Effector memory CD8-positive, alpha-beta T cell (primary cell): ENCODE data around the gene PRMT7.

Experiments
- ATAC-seq: fragments of 150-1000 bp; cut with Tn5 transposase; replicated peaks from 2 replicates; pipeline ENCODE4 v1.10.0; 2021; ENCODE audit warnings: mild to moderate bottlenecking, moderate library complexity
- DNase-seq, 3 experiments: peaks; one replicate each; pipeline ENCODE4 v3.0.0; 2021
- H3K27ac Mint-ChIP-seq, 2 donors: one replicate each; pipeline ENCODE4 v1.8.0; 2022; ENCODE audit warnings: mild to moderate bottlenecking in 2 of 2, mixed read lengths in 2 of 2, moderate library complexity in 2 of 2
- H3K27me3 Mint-ChIP-seq, 2 donors: one replicate each; pipeline ENCODE4 v1.8.0; 2022; ENCODE audit warnings: mixed read lengths in 2 of 2
- H3K36me3 Mint-ChIP-seq: one replicate; pipeline ENCODE4 v1.8.0; 2022; ENCODE audit warnings: mild to moderate bottlenecking, moderate library complexity, mixed read lengths; ENCODE audit not compliant: insufficient read depth
- H3K4me1 Mint-ChIP-seq, 2 donors: one replicate each; pipeline ENCODE4 v1.8.0; 2022; ENCODE audit warnings: low read depth in 2 of 2, mixed read lengths in 2 of 2
- H3K4me3 Mint-ChIP-seq, 2 donors: one replicate each; pipeline ENCODE4 v1.8.0; 2022; ENCODE audit warnings: mild to moderate bottlenecking in 2 of 2, mixed read lengths in 2 of 2, moderate library complexity in 2 of 2
- H3K9me3 Mint-ChIP-seq, 2 donors: one replicate each; pipeline ENCODE4 v1.8.0; 2022; ENCODE audit warnings: mixed read lengths in 2 of 2

The PRMT7 gene

DNA sequence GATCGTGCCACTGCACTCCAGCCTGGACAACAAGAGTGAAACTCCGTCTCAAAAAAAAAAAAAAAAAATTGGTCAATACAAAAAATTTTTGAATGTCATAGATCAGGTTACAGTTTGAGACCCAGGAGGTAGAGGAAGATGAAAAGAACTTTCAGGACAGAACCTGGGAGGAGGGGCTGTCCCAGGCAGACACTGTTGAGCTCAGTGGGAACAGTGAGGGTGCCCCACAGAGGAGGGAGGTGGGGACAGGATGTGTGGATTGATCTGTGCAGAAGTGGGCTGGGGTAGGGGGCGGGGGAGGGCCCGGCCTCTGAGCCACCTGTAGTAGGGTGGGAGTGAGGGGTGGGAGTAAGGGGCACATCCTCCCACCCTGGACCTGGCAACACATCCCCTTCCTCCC, 58.3 kb downstream of the PRMT7 start:
- no peak for ATAC-seq

DNA sequence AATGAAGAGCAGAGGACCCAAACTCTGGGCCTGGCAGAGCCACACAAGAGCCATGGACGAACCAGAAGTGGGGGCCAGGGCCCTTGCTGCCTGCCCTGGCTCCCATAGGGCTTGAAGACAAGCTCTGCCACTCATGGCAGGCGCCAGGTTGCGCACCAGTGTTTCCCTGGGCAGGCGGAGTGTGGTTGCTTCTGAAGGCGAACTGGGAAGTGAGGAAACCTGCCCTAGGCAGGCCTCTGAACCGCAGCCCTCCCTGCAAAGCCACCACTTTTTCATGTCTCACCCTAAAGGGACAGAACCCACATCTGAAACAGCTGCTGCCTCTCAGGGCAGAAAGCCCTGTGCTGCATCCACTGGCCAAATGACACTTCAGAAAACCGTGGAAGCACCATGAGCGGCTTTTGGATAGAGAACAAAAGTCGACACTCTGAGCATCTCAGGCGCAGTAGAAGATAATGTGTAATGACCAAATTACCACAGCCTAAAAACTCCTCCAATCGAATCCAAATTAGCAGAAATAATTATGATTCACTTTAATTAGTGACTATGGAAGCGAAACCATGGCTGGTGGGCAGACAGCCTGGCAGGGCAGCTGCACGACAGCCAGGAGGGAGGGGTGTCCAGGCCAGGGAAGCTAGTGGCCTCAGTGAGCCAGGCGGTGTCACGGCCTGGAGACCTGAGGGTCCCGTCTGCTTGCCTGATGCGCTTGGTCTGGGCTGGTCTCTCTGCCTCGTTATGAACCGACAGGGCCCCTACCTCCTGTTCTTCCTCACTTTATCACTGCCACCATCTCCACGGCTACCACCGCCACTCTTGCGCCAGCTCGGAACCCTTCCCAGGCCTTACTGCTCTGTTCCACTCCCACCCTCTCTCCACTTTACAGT, 59.1 kb downstream of the PRMT7 start:
- H3K27ac Mint-ChIP-seq, result peak overlapping the region; percentile 52 to 65
- DNase-seq (peak in 1 of 3 experiments; percentile 19), ATAC-seq (peak; percentile 48)
- H3K4me3 Mint-ChIP-seq, result peak overlapping the region; percentile 63 to 81
- peaks cover 10% of the 10 kb centered on the region for H3K36me3 Mint-ChIP-seq
- H3K27me3 Mint-ChIP-seq, result peaks cover 0 to 17% of the 10 kb centered on the region in 2 donors
- H3K4me1 Mint-ChIP-seq, result peaks cover 39 to 56% of the 10 kb centered on the region in 2 donors
- H3K9me3 Mint-ChIP-seq, result no peaks in the 10 kb centered on the region

More for the DNA sequence above, 58.3 kb downstream of the PRMT7 start:
- peak overlapping the region; percentile 35 to 87 for H3K27ac Mint-ChIP-seq
- DNase-seq, result no peak
- no peaks in the 10 kb centered on the region for H3K9me3 Mint-ChIP-seq
- H3K36me3 Mint-ChIP-seq, result peaks cover 10% of the 10 kb centered on the region
- peaks cover 39 to 57% of the 10 kb centered on the region in 2 donors for H3K4me1 Mint-ChIP-seq
- H3K27me3 Mint-ChIP-seq, result peaks cover 0 to 18% of the 10 kb centered on the region in 2 donors
- H3K4me3 Mint-ChIP-seq, result peak overlapping the region; percentile 63 to 72

DNA sequence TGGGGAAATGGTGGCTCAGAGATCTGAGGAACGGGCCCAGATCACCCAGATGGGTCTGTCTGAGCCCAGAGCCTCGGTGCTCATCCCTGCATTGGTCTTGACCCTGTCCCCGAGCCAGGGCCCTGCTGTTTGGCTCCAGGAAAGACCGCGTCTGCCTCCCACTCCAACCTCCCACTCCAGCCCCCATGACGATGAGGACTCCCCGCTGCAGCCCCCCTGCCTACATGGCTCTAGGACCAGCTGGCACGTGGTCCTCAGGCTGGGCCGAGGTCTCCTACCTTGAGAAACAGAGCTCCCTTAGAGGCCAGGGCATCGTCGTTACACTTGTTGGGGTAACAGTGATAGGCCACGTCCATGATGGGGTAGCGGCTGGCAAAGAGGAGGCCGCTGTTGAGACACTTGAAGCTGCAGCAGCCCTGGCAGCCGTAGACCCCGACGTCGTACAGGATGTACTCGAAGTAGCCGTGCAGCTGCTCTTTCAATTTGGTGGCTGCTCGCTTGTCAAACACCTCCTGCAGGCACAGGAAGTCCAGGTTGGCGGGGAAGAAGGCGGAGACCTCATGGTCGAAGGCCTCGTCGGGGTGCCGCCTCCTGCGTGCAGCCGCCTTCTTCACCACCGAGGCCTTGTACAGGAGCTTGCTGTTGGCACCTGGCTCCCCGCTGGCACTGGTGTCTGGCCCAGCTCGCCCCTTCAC, 59.9 kb downstream of the PRMT7 start:
- peak overlapping the region; percentile 63 to 81 for H3K4me3 Mint-ChIP-seq
- peak; percentile 82 for ATAC-seq

GRCh38 chr16:68371276-68371651, 60.4 kb downstream of the PRMT7 start:
- peak overlapping the region; percentile 63 to 81 for H3K4me3 Mint-ChIP-seq
- no peaks in the 10 kb centered on the region for H3K9me3 Mint-ChIP-seq
- ATAC-seq (no peak), DNase-seq (no peak)
- peaks cover 10% of the 10 kb centered on the region for H3K36me3 Mint-ChIP-seq
- peaks cover 0 to 4% of the 10 kb centered on the region in 2 donors for H3K27me3 Mint-ChIP-seq
- peaks cover 39 to 45% of the 10 kb centered on the region in 2 donors for H3K4me1 Mint-ChIP-seq
- peak overlapping the region in 1 of 2 donors; percentile 65 for H3K27ac Mint-ChIP-seq

More for the DNA sequence above, 59.9 kb downstream of the PRMT7 start:
- Mint-ChIP-seq H3K36me3 (peaks cover 10% of the 10 kb centered on the region), H3K27ac (peak overlapping the region; percentile 28 to 65), H3K27me3 (peaks cover 0 to 9% of the 10 kb centered on the region in 2 donors), H3K4me1 (peaks cover 39 to 50% of the 10 kb centered on the region in 2 donors), H3K9me3 (no peaks in the 10 kb centered on the region)
- DNase-seq, result peak; percentile 44 to 58 (median 44)

- no peaks in the 10 kb centered on the region for H3K27me3 Mint-ChIP-seq
- no peak for DNase-seq
- H3K36me3 Mint-ChIP-seq, result peaks cover 10% of the 10 kb centered on the region
- peak overlapping the region in 1 of 2 donors; percentile 65 for H3K27ac Mint-ChIP-seq
- no peaks in the 10 kb centered on the region for H3K9me3 Mint-ChIP-seq
- no peak for ATAC-seq
- peaks cover 39 to 42% of the 10 kb centered on the region in 2 donors for H3K4me1 Mint-ChIP-seq
- H3K4me3 Mint-ChIP-seq, result no peak overlapping the region
These were observed 61.0 kb downstream of the PRMT7 start for GRCh38 chr16:68371706-68372380.

- Mint-ChIP-seq H3K9me3 (no peaks in the 10 kb centered on the region), H3K27me3 (no peaks in the 10 kb centered on the region), H3K27ac (peak overlapping the region in 1 of 2 donors; percentile 60), H3K4me1 (peaks cover 38 to 39% of the 10 kb centered on the region in 2 donors), H3K36me3 (peaks cover 7% of the 10 kb centered on the region), H3K4me3 (no peak overlapping the region)
- ATAC-seq (no peak), DNase-seq (no peak)
These were observed 61.5 kb downstream of the PRMT7 start for GRCh38 chr16:68372381-68372720.

- Mint-ChIP-seq H3K4me3 (no peak overlapping the region), H3K27ac (peak overlapping the region in 1 of 2 donors; percentile 60), H3K27me3 (no peaks in the 10 kb centered on the region), H3K9me3 (no peaks in the 10 kb centered on the region), H3K4me1 (peaks cover 34 to 39% of the 10 kb centered on the region in 2 donors), H3K36me3 (peaks cover 7% of the 10 kb centered on the region)
- DNase-seq, result no peak
- ATAC-seq, result no peak
These were observed 62.0 kb downstream of the PRMT7 start for GRCh38 chr16:68372806-68373205.

DNA sequence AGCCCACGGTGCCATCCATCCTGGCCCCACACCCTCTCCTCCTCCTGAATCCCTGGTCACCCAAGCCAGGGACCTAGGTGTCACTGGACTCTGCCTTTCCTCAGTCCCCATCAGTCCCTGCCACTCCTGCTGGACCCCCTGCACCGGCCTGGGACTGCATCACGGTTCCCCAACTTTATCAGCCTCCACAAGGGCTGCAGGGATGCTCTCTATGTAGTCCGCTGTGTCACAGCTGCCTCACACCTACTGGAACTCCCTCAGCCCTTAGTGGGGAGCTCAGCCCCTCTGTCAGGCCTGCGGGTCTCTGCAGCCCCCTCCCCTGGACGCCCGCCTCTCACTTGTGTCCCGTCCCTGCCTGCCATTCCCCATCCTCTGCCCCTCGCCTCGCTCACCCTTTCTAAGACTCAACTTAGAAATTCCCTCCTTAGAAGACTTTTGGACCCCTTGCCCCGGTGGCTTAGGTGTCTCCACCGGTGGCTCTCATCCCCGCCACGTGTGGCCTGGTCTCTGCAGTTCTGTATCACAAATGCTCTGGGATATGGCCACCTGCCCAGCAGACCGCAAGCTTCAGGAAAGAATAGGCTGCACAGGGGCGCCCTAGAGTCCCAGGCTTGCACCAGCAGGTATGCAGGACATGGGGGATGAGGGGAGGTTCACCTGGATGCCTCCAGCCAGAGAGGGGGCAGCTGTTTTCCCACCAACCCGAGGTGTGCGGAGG, 62.9 kb downstream of the PRMT7 start:
- no peak overlapping the region for H3K27ac Mint-ChIP-seq
- peaks cover 7% of the 10 kb centered on the region for H3K36me3 Mint-ChIP-seq
- DNase-seq (no peak), ATAC-seq (no peak)
- no peaks in the 10 kb centered on the region for H3K27me3 Mint-ChIP-seq
- H3K4me1 Mint-ChIP-seq, result peaks cover 26 to 31% of the 10 kb centered on the region in 2 donors
- H3K4me3 Mint-ChIP-seq, result no peak overlapping the region
- no peaks in the 10 kb centered on the region for H3K9me3 Mint-ChIP-seq

GRCh38 chr16:68374246-68374805, 63.5 kb downstream of the PRMT7 start:
- no peak overlapping the region for H3K4me3 Mint-ChIP-seq
- ATAC-seq, result no peak
- peaks cover 7% of the 10 kb centered on the region for H3K36me3 Mint-ChIP-seq
- H3K27ac Mint-ChIP-seq, result peak overlapping the region in 1 of 2 donors; percentile 53
- no peak for DNase-seq
- peaks cover 21 to 25% of the 10 kb centered on the region in 2 donors for H3K4me1 Mint-ChIP-seq
- no peaks in the 10 kb centered on the region for H3K27me3 Mint-ChIP-seq
- no peaks in the 10 kb centered on the region for H3K9me3 Mint-ChIP-seq

GRCh38 chr16:68374961-68375660, 64.3 kb downstream of the PRMT7 start:
- DNase-seq (no peak), ATAC-seq (no peak)
- Mint-ChIP-seq H3K27ac (peak overlapping the region in 1 of 2 donors; percentile 53), H3K4me3 (no peak overlapping the region), H3K9me3 (no peaks in the 10 kb centered on the region), H3K36me3 (peaks cover 4% of the 10 kb centered on the region), H3K27me3 (no peaks in the 10 kb centered on the region), H3K4me1 (peaks cover 17 to 18% of the 10 kb centered on the region in 2 donors)

- no peaks in the 10 kb centered on the region for H3K9me3 Mint-ChIP-seq
- H3K36me3 Mint-ChIP-seq, result peaks cover 2% of the 10 kb centered on the region
- no peaks in the 10 kb centered on the region for H3K27me3 Mint-ChIP-seq
- peaks cover 8 to 10% of the 10 kb centered on the region in 2 donors for H3K4me1 Mint-ChIP-seq
- H3K27ac Mint-ChIP-seq, result no peak overlapping the region
- ATAC-seq (no peak), DNase-seq (no peak)
- H3K4me3 Mint-ChIP-seq, result no peak overlapping the region
These were observed 65.2 kb downstream of the PRMT7 start for GRCh38 chr16:68375801-68376536.

DNA sequence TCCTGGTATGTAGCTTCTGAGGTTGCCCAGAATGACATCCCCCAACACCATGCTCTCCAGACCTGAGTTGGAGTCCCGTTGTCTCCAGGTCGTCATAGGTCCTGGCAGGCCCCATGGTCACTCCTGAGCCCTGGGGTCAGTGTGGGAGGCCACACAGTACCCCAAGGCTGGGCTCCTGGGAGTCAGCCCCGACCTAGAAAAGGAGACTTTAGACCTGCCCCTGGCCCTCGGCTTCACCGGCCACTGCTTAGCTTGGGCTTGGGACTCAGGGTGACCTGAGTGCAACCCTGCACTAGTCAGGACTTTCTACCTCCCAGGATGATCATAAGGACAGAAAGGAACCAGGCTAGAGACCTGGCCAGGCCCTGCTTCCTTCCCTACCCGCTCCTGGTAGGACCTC, 65.8 kb downstream of the PRMT7 start:
- peaks cover 4 to 10% of the 10 kb centered on the region in 2 donors for H3K4me1 Mint-ChIP-seq
- DNase-seq (no peak), ATAC-seq (no peak)
- H3K36me3 Mint-ChIP-seq, result peaks cover 2% of the 10 kb centered on the region
- no peaks in the 10 kb centered on the region for H3K9me3 Mint-ChIP-seq
- no peak overlapping the region for H3K27ac Mint-ChIP-seq
- no peaks in the 10 kb centered on the region for H3K27me3 Mint-ChIP-seq
- H3K4me3 Mint-ChIP-seq, result no peak overlapping the region
